ENCODE results near the gene ARHGAP1. TPM values are rescaled to one million over a fixed set of nuclear protein-coding genes. Genes with fewer than 3 reads are reported as not detected.

The ARHGAP1 gene
- total RNA-seq, 1 donor from 2014 or later, result 27.3 TPM

- no peak for DNase-seq (ENCODE audit: low read depth)
Measured at GRCh38 chr11:46695345-46696211, 4.8 kb downstream of the ARHGAP1 start.

- DNase-seq (ENCODE audit: low read depth), result no peak
Measured at GRCh38 chr11:46694607-46695006, 5.8 kb downstream of the ARHGAP1 start.

- DNase-seq (ENCODE audit: low read depth), result no peak
Measured at GRCh38 chr11:46694072-46694471, 6.3 kb downstream of the ARHGAP1 start.

GRCh38 chr11:46693597-46694012, 6.8 kb downstream of the ARHGAP1 start:
- DNase-seq (ENCODE audit: low read depth), result peak; percentile 68

- no peak for DNase-seq (ENCODE audit: low read depth)
Measured at GRCh38 chr11:46692450-46692849, 8.0 kb downstream of the ARHGAP1 start.

- no peak for DNase-seq (ENCODE audit: low read depth)
Measured at GRCh38 chr11:46690702-46691101, 9.7 kb downstream of the ARHGAP1 start.

GRCh38 chr11:46686886-46687795, 13.3 kb downstream of the ARHGAP1 start:
- DNase-seq (ENCODE audit: low read depth), result no peak

- DNase-seq (ENCODE audit: low read depth), result peak; percentile 56
Measured at GRCh38 chr11:46684367-46684766, 16.1 kb downstream of the ARHGAP1 start.

- no peak for DNase-seq (ENCODE audit: low read depth)
Measured at GRCh38 chr11:46682773-46683752, 17.4 kb downstream of the ARHGAP1 start.

- no peak for DNase-seq (ENCODE audit: low read depth)
Measured at GRCh38 chr11:46681814-46682213, 18.6 kb downstream of the ARHGAP1 start.

GRCh38 chr11:46680815-46681214, 19.6 kb downstream of the ARHGAP1 start:
- DNase-seq (ENCODE audit: low read depth), result no peak

- no peak for DNase-seq (ENCODE audit: low read depth)
Measured at GRCh38 chr11:46680164-46680760, 20.2 kb downstream of the ARHGAP1 start.

GRCh38 chr11:46679241-46680163, 20.9 kb downstream of the ARHGAP1 start:
- no peak for DNase-seq (ENCODE audit: low read depth)

GRCh38 chr11:46678741-46679130, 21.7 kb downstream of the ARHGAP1 start:
- DNase-seq (ENCODE audit: low read depth), result no peak

- no peak for DNase-seq (ENCODE audit: low read depth)
Measured at GRCh38 chr11:46677991-46678740, 22.3 kb downstream of the ARHGAP1 start.

GRCh38 chr11:46677169-46677568, 23.2 kb downstream of the ARHGAP1 start:
- no peak for DNase-seq (ENCODE audit: low read depth)

- DNase-seq (ENCODE audit: low read depth), result no peak
Measured at GRCh38 chr11:46676436-46677158, 23.8 kb downstream of the ARHGAP1 start.

- DNase-seq (ENCODE audit: low read depth), result no peak
Measured at GRCh38 chr11:46675949-46676348, 24.5 kb downstream of the ARHGAP1 start.
